Measurements from ENCODE around the gene RMI2.

GRCh38 chr16:11393366-11393765 lies 48.1 kb downstream of the RMI2 start:
- no peak for TF ChIP-seq POLR2A (IDR thresholded peaks at IDR 0.05; ENCODE audit: low read depth, low read length)
- no peak for TF ChIP-seq TAF1 (IDR thresholded peaks at IDR 0.05; ENCODE audit: borderline replicate concordance, low read depth, low read length)

All from GM12892 (cell line).